Measurements from ENCODE around the gene ADAP2.

- no peak for TF ChIP-seq POLR2A (IDR thresholded peaks at IDR 0.05)
- no peak for TF ChIP-seq CTCF (IDR thresholded peaks at IDR 0.05)
These were observed 61.1 kb downstream of the ADAP2 start for GRCh38 chr17:30982855-30983254.
